ENCODE results near the gene TMPRSS6. TPM values are rescaled to one million over a fixed set of nuclear protein-coding genes. Genes with fewer than 3 reads are reported as not detected.

The TMPRSS6 gene
- total RNA-seq, 4 donors from 2014 or later: not detected

DNA sequence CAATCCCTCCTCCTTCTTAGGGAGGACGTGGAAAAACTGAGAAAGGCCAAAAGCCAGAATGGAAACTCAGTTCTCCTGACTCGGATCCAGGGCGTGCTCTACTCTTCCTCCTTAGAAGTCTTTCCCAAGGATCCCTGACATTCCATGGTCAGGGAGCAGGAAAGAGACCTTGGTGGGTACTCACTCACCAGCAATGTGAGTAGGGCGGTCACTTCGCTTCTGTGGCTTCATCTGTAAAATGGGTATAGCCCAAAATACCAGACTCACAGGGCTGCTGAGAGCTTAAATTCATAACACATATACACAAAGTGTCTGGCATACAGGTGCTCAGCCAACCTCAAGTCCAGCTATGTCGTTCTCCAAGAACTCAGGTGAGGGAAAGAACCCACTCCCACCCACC lies 58.6 kb downstream of the TMPRSS6 start:
- H3K9me3 ChIP-seq: no peaks in the 10 kb centered on the region
- peaks cover 0 to 18% of the 10 kb centered on the region in 2 donors for H3K36me3 ChIP-seq
- TF ChIP-seq POLR2AphosphoS5 (IDR thresholded peaks at IDR 0.05): no peak
- no peak for TF ChIP-seq EP300 (IDR thresholded peaks at IDR 0.05)
- no peak for TF ChIP-seq POLR2A (IDR thresholded peaks at IDR 0.05)
- TF ChIP-seq, protein P1, sequence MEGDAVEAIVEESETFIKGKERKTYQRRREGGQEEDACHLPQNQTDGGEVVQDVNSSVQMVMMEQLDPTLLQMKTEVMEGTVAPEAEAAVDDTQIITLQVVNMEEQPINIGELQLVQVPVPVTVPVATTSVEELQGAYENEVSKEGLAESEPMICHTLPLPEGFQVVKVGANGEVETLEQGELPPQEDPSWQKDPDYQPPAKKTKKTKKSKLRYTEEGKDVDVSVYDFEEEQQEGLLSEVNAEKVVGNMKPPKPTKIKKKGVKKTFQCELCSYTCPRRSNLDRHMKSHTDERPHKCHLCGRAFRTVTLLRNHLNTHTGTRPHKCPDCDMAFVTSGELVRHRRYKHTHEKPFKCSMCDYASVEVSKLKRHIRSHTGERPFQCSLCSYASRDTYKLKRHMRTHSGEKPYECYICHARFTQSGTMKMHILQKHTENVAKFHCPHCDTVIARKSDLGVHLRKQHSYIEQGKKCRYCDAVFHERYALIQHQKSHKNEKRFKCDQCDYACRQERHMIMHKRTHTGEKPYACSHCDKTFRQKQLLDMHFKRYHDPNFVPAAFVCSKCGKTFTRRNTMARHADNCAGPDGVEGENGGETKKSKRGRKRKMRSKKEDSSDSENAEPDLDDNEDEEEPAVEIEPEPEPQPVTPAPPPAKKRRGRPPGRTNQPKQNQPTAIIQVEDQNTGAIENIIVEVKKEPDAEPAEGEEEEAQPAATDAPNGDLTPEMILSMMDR (IDR thresholded peaks at IDR 0.05): no peak
- peaks cover 0 to 33% (median 9%) of the 10 kb centered on the region in 3 donors for H3K4me1 ChIP-seq
- peak overlapping the region in 3 of 4 donors; percentile 11 to 65 (median 27) for H3K27ac ChIP-seq
- ATAC-seq: no peak
- H3K4me3 ChIP-seq: peak overlapping the region in 1 of 2 donors; percentile 88
- WGBS, 2 donors (ENCODE audit: low coverage in 1 of 2): 35 to 100% methylated on average over 2 to 3 of the region's 6 CpGs
- no peaks in the 10 kb centered on the region for H3K27me3 ChIP-seq

DNA sequence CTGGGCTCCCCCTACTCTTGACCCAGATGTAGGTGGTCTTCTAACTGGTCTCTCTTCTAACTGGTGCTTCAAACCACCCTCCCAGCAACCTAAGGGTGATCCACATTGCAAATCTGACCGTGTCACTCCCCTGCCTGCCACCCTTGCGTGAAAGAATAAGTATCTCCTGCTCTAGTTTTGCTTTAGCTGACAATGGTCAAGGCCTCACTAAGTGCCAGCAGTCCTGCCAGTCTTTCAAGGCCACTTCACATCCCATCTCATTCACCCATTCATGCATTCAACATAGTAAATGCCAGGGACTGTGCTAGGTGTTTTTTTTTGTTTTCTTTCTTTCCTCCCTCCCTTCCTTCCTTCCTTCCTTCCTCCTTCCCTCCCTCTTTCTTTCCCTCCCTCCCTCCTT lies 60.3 kb downstream of the TMPRSS6 start:
- no peak for ATAC-seq

DNA sequence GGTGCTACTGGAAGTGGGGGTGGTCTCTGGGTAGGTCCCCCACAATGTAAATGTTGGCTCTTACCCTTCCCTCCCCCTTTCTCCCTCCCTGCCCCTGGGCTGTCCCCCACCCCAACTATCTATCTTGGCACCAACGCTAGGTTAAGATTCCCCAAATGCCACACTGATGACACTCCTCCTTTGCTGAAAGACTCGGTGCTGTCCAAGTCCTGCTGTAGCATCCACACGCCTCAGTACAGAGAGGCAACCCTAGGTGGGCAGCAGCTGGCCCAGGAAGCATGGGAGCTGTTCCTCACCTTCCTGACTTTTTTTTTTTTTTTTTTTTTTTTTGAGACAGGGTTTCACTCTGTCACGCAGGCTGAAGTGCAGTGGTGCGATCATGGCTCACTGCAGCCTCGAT lies 61.4 kb downstream of the TMPRSS6 start:
- no peaks in the 10 kb centered on the region for H3K36me3 ChIP-seq
- 87% methylated on average over 3 of the region's 6 CpGs; no CpG with 5 or more reads in 1 of the 2 donors for WGBS, 2 donors (ENCODE audit: low coverage in 1 of 2)
- TF ChIP-seq POLR2AphosphoS5 (IDR thresholded peaks at IDR 0.05) (no peak), EP300 (IDR thresholded peaks at IDR 0.05) (no peak), POLR2A (IDR thresholded peaks at IDR 0.05) (no peak)
- TF ChIP-seq, protein P1 (IDR thresholded peaks at IDR 0.05): no peak

More for the DNA sequence above, 60.3 kb downstream of the TMPRSS6 start:
- peaks cover 0 to 33% (median 9%) of the 10 kb centered on the region in 3 donors for H3K4me1 ChIP-seq
- H3K27me3 ChIP-seq: no peaks in the 10 kb centered on the region
- H3K4me3 ChIP-seq: no peak overlapping the region
- 88 to 100% methylated on average over 1 to 2 of the region's 2 CpGs for WGBS, 2 donors (ENCODE audit: low coverage in 1 of 2)
- no peak overlapping the region for H3K27ac ChIP-seq
- no peaks in the 10 kb centered on the region for H3K9me3 ChIP-seq
- peaks cover 0 to under 1% of the 10 kb centered on the region in 2 donors for H3K36me3 ChIP-seq
- TF ChIP-seq, protein P1 (IDR thresholded peaks at IDR 0.05): no peak
- TF ChIP-seq POLR2AphosphoS5 (IDR thresholded peaks at IDR 0.05) (no peak), EP300 (IDR thresholded peaks at IDR 0.05) (no peak), POLR2A (IDR thresholded peaks at IDR 0.05) (no peak)

DNA sequence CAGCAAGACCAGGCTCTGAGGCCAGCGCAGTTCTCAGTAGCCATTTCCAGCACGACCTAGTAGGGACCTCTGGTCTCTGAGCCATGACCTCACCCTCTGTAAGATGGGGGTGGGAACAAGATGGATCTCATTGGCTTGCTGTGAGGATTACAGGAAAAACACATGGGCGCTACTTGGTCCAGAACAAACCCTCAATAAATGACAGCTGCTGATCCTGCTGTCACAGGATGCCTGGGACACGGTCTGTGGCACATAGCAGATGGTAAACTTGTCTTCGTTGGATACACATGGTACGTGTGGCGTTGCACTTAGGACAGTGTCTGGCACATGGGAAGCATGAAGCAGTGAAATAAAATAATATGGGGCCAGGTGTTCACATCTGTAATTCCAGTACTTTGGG lies 62.5 kb downstream of the TMPRSS6 start:
- 76 to 94% methylated on average over 3 to 6 of the region's 7 CpGs for WGBS, 2 donors (ENCODE audit: low coverage in 1 of 2)
- ATAC-seq: no peak
- Histone ChIP-seq H3K36me3 (no peaks in the 10 kb centered on the region), H3K27ac (no peak overlapping the region), H3K4me1 (peaks cover 0 to 11% (median 0%) of the 10 kb centered on the region in 3 donors), H3K4me3 (no peak overlapping the region), H3K27me3 (peaks cover 19% of the 10 kb centered on the region), H3K9me3 (no peaks in the 10 kb centered on the region)
- TF ChIP-seq, protein P1 (IDR thresholded peaks at IDR 0.05): no peak
- no peak for TF ChIP-seq POLR2AphosphoS5 (IDR thresholded peaks at IDR 0.05)
- no peak for TF ChIP-seq POLR2A (IDR thresholded peaks at IDR 0.05)
- TF ChIP-seq EP300 (IDR thresholded peaks at IDR 0.05): no peak

More for the DNA sequence above, 61.4 kb downstream of the TMPRSS6 start:
- peaks cover 9% of the 10 kb centered on the region for H3K27me3 ChIP-seq
- H3K4me3 ChIP-seq: no peak overlapping the region
- H3K9me3 ChIP-seq: no peaks in the 10 kb centered on the region
- no peak for ATAC-seq
- peaks cover 0 to 22% (median 6%) of the 10 kb centered on the region in 3 donors for H3K4me1 ChIP-seq
- H3K27ac ChIP-seq: no peak overlapping the region

DNA sequence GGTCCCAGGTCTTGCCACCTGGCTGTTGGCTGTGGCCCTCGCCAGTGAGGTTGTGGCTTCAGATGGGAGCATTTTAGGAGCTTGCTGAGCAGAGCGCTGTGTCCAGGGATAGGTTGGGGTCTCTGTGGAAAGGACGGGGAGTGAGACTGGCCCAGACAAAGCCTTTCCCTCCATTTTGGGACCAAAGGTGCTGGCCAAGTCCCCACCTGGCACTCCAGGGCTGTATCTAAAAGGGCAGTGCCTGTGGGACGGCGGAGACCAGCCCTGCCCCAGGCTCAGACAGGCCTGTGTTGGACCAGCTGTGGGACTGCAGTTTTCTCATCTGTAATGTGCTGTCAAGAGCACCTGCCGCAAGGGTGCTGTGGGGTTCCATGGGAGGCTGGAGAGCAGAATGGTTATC lies 62.9 kb downstream of the TMPRSS6 start:
- TF ChIP-seq, protein P1 (IDR thresholded peaks at IDR 0.05): no peak
- TF ChIP-seq EP300 (IDR thresholded peaks at IDR 0.05): no peak
- TF ChIP-seq POLR2A (IDR thresholded peaks at IDR 0.05): no peak
- TF ChIP-seq POLR2AphosphoS5 (IDR thresholded peaks at IDR 0.05): no peak
- Histone ChIP-seq H3K36me3 (no peaks in the 10 kb centered on the region), H3K27ac (no peak overlapping the region), H3K4me3 (no peak overlapping the region), H3K4me1 (peaks cover 0 to 8% (median 0%) of the 10 kb centered on the region in 3 donors), H3K9me3 (no peaks in the 10 kb centered on the region), H3K27me3 (peaks cover 21% of the 10 kb centered on the region)
- ATAC-seq: no peak
- WGBS, 2 donors (ENCODE audit: low coverage in 1 of 2): 80% methylated on average over 3 of the region's 6 CpGs; no CpG with 5 or more reads in 1 of the 2 donors
